Chondrocyte (in vitro differentiated cells): ENCODE data around the gene SLC5A2. TPM values are rescaled to one million over a fixed set of nuclear protein-coding genes. Genes with fewer than 3 reads are reported as not detected.
"Not testable (repeated sequence)": the region's sequence is repeated elsewhere in the genome, so short reads cannot be mapped to it uniquely, and the experiment has no call there.

Source experiments
- DNase-seq: peaks from one replicate; pipeline ENCODE4 v3.0.0; 2021; ENCODE audit warnings: mixed read lengths, low spot score
- H3K27ac Mint-ChIP-seq: one replicate; pipeline ENCODE4 v1.8.0; 2021; ENCODE audit warnings: mild to moderate bottlenecking, moderate library complexity, mixed read lengths; ENCODE audit not compliant: unreplicated experiment
- H3K27me3 Mint-ChIP-seq: 2 replicates; pipeline ENCODE4 v1.8.0; 2021; ENCODE audit warnings: low read depth, mixed read lengths
- H3K36me3 Mint-ChIP-seq: 2 replicates; pipeline ENCODE4 v1.8.0; 2021; ENCODE audit warnings: low read depth, mixed read lengths
- H3K4me1 Mint-ChIP-seq: 2 replicates; pipeline ENCODE4 v1.8.0; 2021; ENCODE audit warnings: low read depth, mild to moderate bottlenecking, mixed read lengths
- H3K4me3 Mint-ChIP-seq: one replicate; pipeline ENCODE4 v1.8.0; 2021; ENCODE audit warnings: mild to moderate bottlenecking, moderate library complexity, mixed read lengths; ENCODE audit not compliant: unreplicated experiment
- H3K9me3 Mint-ChIP-seq: 2 replicates; pipeline ENCODE4 v1.8.0; 2021; ENCODE audit warnings: low read depth, mixed read lengths
- total RNA-seq: library from RNA; stranded (reverse); gene quantifications from 3 replicates; pipeline ENCODE4 v1.2.1, GENCODE V29; 2021
- TF ChIP-seq, protein P1 (sequence below): fragments of 200-600 bp; sonication (generic); IDR thresholded peaks from 2 replicates; pipeline ENCODE4 v1.5.0; 2021; ENCODE audit warnings: antibody characterized with exemption, mild to moderate bottlenecking, moderate library complexity

The SLC5A2 gene
- total RNA-seq, 1 donor from 2014 or later: not detected

DNA sequence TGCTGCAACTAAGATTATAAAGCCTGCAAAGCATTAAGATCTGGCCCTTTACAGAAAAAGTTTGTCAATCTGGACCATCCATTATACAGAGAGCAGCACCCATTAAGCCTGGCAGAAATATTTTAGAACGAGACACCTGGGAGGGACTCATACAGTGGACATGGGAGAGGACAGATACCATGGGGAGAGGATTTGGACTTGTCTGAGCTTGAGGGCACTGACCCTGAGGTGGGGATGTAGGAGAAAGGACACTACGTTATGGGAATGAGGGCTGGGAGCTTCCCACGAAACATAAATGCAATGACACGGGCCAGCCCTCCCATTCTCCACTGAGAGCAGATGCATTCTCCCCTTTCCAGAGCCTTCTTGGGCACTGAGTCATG, 19.0 kb downstream of the SLC5A2 start:
- Mint-ChIP-seq H3K27ac (no peak overlapping the region), H3K27me3 (no peaks in the 10 kb centered on the region), H3K36me3 (peaks cover 18% of the 10 kb centered on the region), H3K4me1 (peaks cover 16% of the 10 kb centered on the region), H3K9me3 (no peaks in the 10 kb centered on the region), H3K4me3 (no peak overlapping the region)
- no peak for DNase-seq
- TF ChIP-seq, protein P1, sequence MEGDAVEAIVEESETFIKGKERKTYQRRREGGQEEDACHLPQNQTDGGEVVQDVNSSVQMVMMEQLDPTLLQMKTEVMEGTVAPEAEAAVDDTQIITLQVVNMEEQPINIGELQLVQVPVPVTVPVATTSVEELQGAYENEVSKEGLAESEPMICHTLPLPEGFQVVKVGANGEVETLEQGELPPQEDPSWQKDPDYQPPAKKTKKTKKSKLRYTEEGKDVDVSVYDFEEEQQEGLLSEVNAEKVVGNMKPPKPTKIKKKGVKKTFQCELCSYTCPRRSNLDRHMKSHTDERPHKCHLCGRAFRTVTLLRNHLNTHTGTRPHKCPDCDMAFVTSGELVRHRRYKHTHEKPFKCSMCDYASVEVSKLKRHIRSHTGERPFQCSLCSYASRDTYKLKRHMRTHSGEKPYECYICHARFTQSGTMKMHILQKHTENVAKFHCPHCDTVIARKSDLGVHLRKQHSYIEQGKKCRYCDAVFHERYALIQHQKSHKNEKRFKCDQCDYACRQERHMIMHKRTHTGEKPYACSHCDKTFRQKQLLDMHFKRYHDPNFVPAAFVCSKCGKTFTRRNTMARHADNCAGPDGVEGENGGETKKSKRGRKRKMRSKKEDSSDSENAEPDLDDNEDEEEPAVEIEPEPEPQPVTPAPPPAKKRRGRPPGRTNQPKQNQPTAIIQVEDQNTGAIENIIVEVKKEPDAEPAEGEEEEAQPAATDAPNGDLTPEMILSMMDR: no peak

GRCh38 chr16:31502981-31503380, 20.1 kb downstream of the SLC5A2 start:
- peaks cover 10% of the 10 kb centered on the region for H3K36me3 Mint-ChIP-seq
- no peak overlapping the region for H3K4me3 Mint-ChIP-seq
- TF ChIP-seq, protein P1: no peak
- DNase-seq: no peak
- H3K27me3 Mint-ChIP-seq: no peaks in the 10 kb centered on the region
- H3K9me3 Mint-ChIP-seq: no peaks in the 10 kb centered on the region
- H3K27ac Mint-ChIP-seq: no peak overlapping the region
- H3K4me1 Mint-ChIP-seq: peaks cover 23% of the 10 kb centered on the region

- H3K9me3 Mint-ChIP-seq, H3K27ac Mint-ChIP-seq, H3K27me3 Mint-ChIP-seq, H3K4me3 Mint-ChIP-seq, DNase-seq, H3K36me3 Mint-ChIP-seq: not testable (repeated sequence)
- H3K4me1 Mint-ChIP-seq: peaks cover 26% of the 10 kb centered on the region
These were observed 20.6 kb downstream of the SLC5A2 start for GRCh38 chr16:31503555-31503954.

DNA sequence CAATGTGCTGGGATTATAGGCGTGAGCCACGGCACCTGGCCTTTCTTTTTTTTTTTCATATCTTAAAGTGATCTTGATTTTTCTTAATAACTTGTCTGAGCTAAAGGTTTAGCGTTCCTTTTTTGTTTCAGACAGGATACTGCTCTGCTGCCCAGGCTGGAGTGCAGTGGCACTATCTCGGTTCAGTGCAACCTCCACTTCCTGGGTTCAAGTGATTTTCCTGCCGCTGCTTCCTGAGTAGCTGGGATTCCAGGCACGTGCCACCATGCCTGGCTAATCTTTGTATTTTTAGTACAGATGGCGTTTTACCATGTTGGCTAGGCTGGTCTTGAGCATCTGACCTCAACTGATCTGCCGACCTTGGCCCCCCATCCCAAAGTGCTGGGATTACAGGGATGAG, 21.2 kb downstream of the SLC5A2 start:
- Mint-ChIP-seq H3K27ac (no peak overlapping the region), H3K36me3 (peaks cover 4% of the 10 kb centered on the region), H3K9me3 (no peaks in the 10 kb centered on the region), H3K4me1 (peaks cover 32% of the 10 kb centered on the region), H3K27me3 (no peaks in the 10 kb centered on the region), H3K4me3 (no peak overlapping the region)
- DNase-seq: no peak
- TF ChIP-seq, protein P1: no peak

- no peak for DNase-seq
- peaks cover 34% of the 10 kb centered on the region for H3K4me1 Mint-ChIP-seq
- peaks cover under 1% of the 10 kb centered on the region for H3K36me3 Mint-ChIP-seq
- no peaks in the 10 kb centered on the region for H3K9me3 Mint-ChIP-seq
- no peaks in the 10 kb centered on the region for H3K27me3 Mint-ChIP-seq
- H3K27ac Mint-ChIP-seq: no peak overlapping the region
- no peak overlapping the region for H3K4me3 Mint-ChIP-seq
- TF ChIP-seq, protein P1: no peak
These were observed 22.6 kb downstream of the SLC5A2 start for GRCh38 chr16:31505483-31505882.

- TF ChIP-seq, protein P1: no peak
- H3K4me3 Mint-ChIP-seq: peak overlapping the region; percentile 88
- H3K27ac Mint-ChIP-seq: peak overlapping the region; percentile 95
- no peak for DNase-seq
- H3K27me3 Mint-ChIP-seq: no peaks in the 10 kb centered on the region
- H3K4me1 Mint-ChIP-seq: peaks cover 33% of the 10 kb centered on the region
- H3K9me3 Mint-ChIP-seq: peaks cover 3% of the 10 kb centered on the region
- H3K36me3 Mint-ChIP-seq: no peaks in the 10 kb centered on the region
These were observed 24.6 kb downstream of the SLC5A2 start for GRCh38 chr16:31507617-31507928.
